Activated CD4-positive, alpha-beta memory T cell treated with anti-CD3 and anti-CD28 coated beads, Interleukin-2, amount 10 ng/mL, durations not matched to agents 7 days and 5 days (primary cell): ENCODE results near the gene ANKRD28. TPM values are rescaled to one million over a fixed set of nuclear protein-coding genes. Genes with fewer than 3 reads are reported as not detected.

Experiments used
- CTCF ChIA-PET: fragments of 350-600 bp; sonication (Branson Sonifier 250); formaldehyde crosslinking; loops from one replicate; lab custom pipeline; 2021; ENCODE audit warnings: antibody characterized with exemption, inconsistent platforms; lab: Charles Lee
- POLR2A ChIA-PET: fragments of 350-600 bp; sonication (Branson Sonifier 250); formaldehyde crosslinking; loops from one replicate; lab custom pipeline; 2021; ENCODE audit warnings: antibody characterized with exemption; lab: Charles Lee
- DNase-seq: peaks from one replicate; pipeline ENCODE4 v3.0.0-alpha.2; 2020
- H3K27ac Mint-ChIP-seq: one replicate; pipeline ENCODE4 v1.8.0; 2021; ENCODE audit warnings: mild to moderate bottlenecking, mixed read lengths
- H3K27me3 Mint-ChIP-seq: one replicate; pipeline ENCODE4 v1.8.0; 2021; ENCODE audit warnings: mixed read lengths
- H3K36me3 Mint-ChIP-seq: one replicate; pipeline ENCODE4 v1.8.0; 2021; ENCODE audit warnings: low read depth, mixed read lengths
- H3K4me1 Mint-ChIP-seq: one replicate; pipeline ENCODE4 v1.8.0; 2021; ENCODE audit warnings: mixed read lengths
- H3K4me3 Mint-ChIP-seq: one replicate; pipeline ENCODE4 v1.8.0; 2021; ENCODE audit warnings: mild to moderate bottlenecking, mixed read lengths
- H3K9me3 Mint-ChIP-seq: one replicate; pipeline ENCODE4 v1.8.0; 2021; ENCODE audit warnings: mixed read lengths
- total RNA-seq, 2 experiments: library from RNA; stranded (reverse); gene quantifications; one replicate each; pipeline ENCODE4 v1.2.3, GENCODE V29; 2021

ANKRD28 gene
- total RNA-seq, 2 experiments from 2014 or later: 56.5 to 56.6 TPM

DNA sequence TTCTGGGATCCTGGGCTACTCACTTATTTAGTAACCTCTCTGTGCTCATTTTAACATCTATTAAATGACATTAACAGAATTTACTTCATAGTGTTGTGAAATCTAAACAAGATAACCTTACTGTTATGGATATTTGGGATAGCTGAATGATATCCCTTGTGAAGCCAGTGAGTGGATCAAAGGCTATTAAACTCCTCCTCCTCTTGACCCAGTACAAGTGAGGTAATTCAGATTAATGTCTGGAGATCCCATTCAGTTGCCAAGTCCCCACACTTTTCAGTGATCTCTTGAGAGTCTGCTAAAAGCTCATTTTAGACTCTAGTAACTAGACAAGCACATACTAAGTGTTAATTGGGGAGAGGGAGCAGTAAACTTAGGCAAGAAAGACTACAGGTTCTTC is 2.5 kb upstream of the ANKRD28 start:
- Mint-ChIP-seq H3K27me3 (no peaks in the 10 kb centered on the region), H3K9me3 (peaks cover 5% of the 10 kb centered on the region), H3K4me3 (no peak overlapping the region), H3K27ac (peak overlapping the region; percentile 64), H3K4me1 (peaks cover 83% of the 10 kb centered on the region), H3K36me3 (peaks cover 18% of the 10 kb centered on the region)
- DNase-seq: no peak
- POLR2A ChIA-PET: interaction anchor here (2.9 kb wide), 1 partner anchor 11 kb away, joined by 13 read pairs; no protein-coding TSS in a partner anchor
- CTCF ChIA-PET: interaction anchor here (3.6 kb wide), 1 partner anchor 11 kb away, joined by 26 read pairs; no protein-coding TSS in a partner anchor

DNA sequence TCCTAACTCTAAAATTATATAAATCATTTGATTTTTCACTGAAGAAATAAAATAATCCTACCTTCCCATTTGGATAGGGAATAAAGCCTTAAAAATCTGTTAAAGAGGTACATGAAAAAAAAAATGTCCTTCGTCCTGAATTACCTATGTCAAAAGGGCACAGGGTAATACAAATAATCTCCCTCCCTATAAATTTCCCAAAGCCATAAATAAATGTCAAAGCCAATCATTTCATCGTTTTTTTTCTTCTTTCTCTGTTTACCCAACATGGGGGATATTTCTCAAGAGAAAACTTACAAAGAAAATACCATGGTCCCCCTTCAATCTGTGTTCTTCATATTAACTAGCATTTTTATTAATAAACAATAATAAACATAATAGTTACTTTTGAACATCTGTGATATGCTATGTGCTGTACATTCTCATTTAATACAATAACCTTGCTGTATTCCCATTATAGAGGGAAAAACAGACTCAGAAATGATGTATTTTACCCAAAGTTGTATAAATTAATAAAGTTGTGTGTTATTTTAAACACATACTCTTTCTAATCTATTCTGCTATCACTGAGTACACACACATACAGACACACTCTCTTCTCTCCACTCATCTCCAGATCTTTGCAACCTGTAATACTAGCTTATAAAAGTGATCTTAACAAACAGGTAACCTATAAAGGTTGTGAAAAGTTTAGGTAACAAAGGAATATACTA is 910 bp upstream of the ANKRD28 start:
- CTCF ChIA-PET: interaction anchor here (1.0 to 1.9 kb wide), 3 partner anchors 10 to 168 kb away, joined by 3 to 6 read pairs (median 4); no protein-coding TSS in a partner anchor
- H3K9me3 Mint-ChIP-seq: peaks cover 5% of the 10 kb centered on the region
- no peak for DNase-seq
- H3K4me3 Mint-ChIP-seq: peak overlapping the region; percentile 19
- peak overlapping the region; percentile 56 for H3K27ac Mint-ChIP-seq
- peaks cover 23% of the 10 kb centered on the region for H3K36me3 Mint-ChIP-seq
- peaks cover 79% of the 10 kb centered on the region for H3K4me1 Mint-ChIP-seq
- POLR2A ChIA-PET: interaction anchor here (0.6 to 3.1 kb wide), 8 partner anchors 7 to 1623 kb away, joined by 3 to 23 read pairs (median 10); partner anchors contain the start of genes BTD and HACL1
- H3K27me3 Mint-ChIP-seq: no peaks in the 10 kb centered on the region

DNA sequence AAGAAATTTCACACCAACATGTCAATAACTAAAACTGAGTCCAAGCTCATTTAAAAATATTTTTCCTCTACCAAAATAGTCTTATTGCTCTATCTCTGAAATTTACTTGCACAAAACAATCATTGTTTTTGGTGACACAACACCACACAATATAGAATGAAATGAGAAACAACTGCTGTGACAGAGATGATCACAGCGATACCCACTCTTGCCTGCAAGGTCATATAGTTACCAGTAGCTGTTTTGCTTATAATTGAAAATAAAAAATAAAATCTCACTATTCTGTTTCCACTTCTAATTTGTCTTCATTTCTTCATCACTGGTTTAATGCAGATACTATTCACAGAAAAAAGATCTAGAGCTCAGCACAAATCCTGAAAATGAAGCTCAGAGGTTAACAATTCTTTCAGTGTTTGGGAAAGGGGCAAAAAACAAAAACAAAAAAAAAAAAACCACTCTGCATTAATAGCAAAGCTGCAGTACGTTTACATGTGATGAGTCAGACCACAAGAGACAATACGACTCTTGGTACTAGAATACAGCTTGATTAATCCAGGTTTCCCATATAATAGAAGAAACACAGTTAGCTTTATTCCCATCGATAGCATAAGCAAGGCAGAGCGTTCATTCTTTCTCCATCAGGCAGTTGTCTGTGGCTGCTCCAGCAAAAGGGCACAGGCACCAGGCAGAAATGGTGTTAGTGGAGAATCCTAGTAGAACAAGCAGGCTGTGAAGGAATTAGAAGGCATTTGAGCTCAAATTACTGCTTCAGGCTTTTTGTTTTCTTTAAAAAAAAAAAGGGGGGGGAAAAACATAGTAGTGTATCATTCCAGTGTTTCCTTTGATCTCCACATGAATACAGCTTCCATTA is 773 bp downstream of the ANKRD28 start:
- DNase-seq: no peak
- Mint-ChIP-seq H3K4me1 (peaks cover 76% of the 10 kb centered on the region), H3K4me3 (peak overlapping the region; percentile 82), H3K27ac (peak overlapping the region; percentile 97), H3K36me3 (peaks cover 23% of the 10 kb centered on the region), H3K9me3 (no peaks in the 10 kb centered on the region), H3K27me3 (no peaks in the 10 kb centered on the region)
- CTCF ChIA-PET: interaction anchor here (0.6 to 2.2 kb wide), 15 partner anchors 9 to 1089 kb away, joined by 3 to 12 read pairs (median 4); no protein-coding TSS in a partner anchor
- POLR2A ChIA-PET: interaction anchor here (0.8 to 3.1 kb wide), 24 partner anchors 9 to 716 kb away, joined by 3 to 23 read pairs (median 4); partner anchors contain the start of genes BTD, DPH3, HACL1 and OXNAD1

DNA sequence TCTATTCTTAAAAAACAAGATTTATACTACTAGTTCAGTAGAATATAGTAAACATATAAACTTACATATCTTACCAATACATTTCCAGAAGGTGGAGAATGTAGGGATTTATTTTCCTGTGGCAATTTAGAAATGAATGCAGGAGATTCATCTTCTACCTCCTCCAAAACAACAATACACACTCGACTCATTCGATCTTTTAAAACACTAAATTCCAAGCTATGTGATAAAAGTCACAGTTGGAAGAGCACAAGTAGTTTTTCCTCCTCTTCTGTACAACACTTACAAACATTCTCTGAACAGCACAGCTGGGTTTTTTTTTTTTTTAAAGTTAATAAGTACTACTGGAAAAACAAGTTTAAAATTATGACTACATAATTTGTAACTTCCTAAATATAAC is 1.4 kb downstream of the ANKRD28 start:
- CTCF ChIA-PET: interaction anchor here (0.6 to 2.2 kb wide), 11 partner anchors 12 to 1090 kb away, joined by 3 to 12 read pairs (median 4); no protein-coding TSS in a partner anchor
- Mint-ChIP-seq H3K27me3 (no peaks in the 10 kb centered on the region), H3K9me3 (no peaks in the 10 kb centered on the region)

DNA sequence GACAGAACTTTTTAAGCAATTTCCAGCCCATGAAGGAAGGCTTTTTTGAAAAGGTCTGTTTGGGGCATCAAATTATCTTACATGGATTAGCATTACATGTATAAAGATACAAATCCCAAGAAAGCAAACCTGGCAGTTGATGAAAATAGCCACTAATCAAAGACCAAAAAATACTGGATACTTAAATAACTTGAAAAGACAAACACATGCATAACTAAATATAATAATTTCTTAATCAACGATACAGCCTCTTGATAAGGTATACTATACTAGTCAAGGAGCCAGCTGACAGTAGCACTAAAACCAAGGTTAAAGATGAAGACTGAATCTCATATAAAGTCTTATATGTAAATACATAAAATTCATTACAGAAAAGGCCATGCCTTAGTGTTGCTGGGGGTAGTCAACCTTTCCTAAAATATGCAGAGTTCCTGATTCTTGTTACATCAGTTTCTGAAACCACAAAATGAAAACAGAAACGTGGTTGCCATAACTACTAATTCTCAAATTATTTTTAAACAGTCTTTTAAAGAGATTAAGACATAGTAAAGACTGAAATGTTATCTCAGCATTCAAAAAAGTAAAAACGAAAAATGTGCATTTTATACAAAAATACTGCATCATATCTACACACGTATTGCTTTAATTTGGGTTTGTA is 2.0 kb downstream of the ANKRD28 start:
- H3K4me1 Mint-ChIP-seq: peaks cover 76% of the 10 kb centered on the region
- no peaks in the 10 kb centered on the region for H3K27me3 Mint-ChIP-seq
- DNase-seq: no peak
- peaks cover 36% of the 10 kb centered on the region for H3K36me3 Mint-ChIP-seq
- ChIA-PET POLR2A (interaction anchor here (1.0 to 3.1 kb wide), 8 partner anchors 8 to 717 kb away, joined by 3 to 23 read pairs (median 4); partner anchors contain the start of gene RFTN1), CTCF (interaction anchor here (0.5 to 1.9 kb wide), 2 partner anchors 68 to 166 kb away, joined by 4 to 9 read pairs; no protein-coding TSS in a partner anchor)
- peak overlapping the region; percentile 82 for H3K4me3 Mint-ChIP-seq
- H3K9me3 Mint-ChIP-seq: no peaks in the 10 kb centered on the region
- peak overlapping the region; percentile 97 for H3K27ac Mint-ChIP-seq

More for the DNA sequence above, 1.4 kb downstream of the ANKRD28 start:
- H3K4me3 Mint-ChIP-seq: peak overlapping the region; percentile 82
- peaks cover 76% of the 10 kb centered on the region for H3K4me1 Mint-ChIP-seq
- DNase-seq: no peak
- peak overlapping the region; percentile 97 for H3K27ac Mint-ChIP-seq
- POLR2A ChIA-PET: interaction anchor here (1.0 to 3.1 kb wide), 18 partner anchors 9 to 717 kb away, joined by 3 to 23 read pairs (median 4); partner anchors contain the start of genes BTD, DPH3, HACL1 and OXNAD1
- peaks cover 30% of the 10 kb centered on the region for H3K36me3 Mint-ChIP-seq

DNA sequence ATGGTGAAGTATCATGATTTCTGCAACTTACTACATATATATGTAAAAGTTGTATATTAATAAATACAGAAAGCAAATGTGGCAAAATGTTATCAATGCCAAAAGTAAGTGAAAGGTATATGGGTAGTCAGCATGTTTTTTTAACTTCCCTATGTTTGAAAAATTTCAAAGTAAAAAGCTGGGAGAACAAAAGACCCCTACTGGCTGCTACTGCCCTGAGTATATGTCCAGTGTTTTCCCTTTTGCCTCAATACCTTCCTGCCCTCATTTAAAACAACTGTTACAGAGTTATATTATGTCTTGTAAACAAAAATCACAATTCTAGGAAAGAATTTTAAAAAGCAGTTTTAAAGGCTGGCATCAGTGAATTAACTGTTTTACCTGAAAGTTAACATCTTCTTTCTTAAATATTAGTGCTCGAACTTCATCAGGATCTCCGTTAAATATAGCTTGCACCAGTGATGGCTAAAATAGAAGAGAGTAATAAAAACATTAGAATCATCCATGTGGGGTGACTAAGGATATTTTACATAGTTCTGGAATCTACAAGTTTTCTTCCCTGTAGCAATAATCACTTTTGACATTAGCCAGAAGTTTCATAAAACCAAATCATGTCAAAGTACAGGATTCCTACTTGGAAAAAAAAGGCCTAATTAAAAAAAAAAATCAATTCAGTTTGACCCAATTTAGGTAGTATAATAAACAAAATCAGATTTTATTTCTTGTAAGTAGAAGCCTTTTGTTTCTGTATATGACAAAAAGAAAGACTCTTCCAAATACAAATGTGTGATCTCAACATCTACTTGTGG is 2.7 kb downstream of the ANKRD28 start:
- Mint-ChIP-seq H3K27ac (peak overlapping the region; percentile 97), H3K4me1 (peaks cover 76% of the 10 kb centered on the region), H3K27me3 (no peaks in the 10 kb centered on the region), H3K4me3 (peak overlapping the region; percentile 82), H3K36me3 (peaks cover 43% of the 10 kb centered on the region), H3K9me3 (peaks cover 2% of the 10 kb centered on the region)
- CTCF ChIA-PET: interaction anchor here (0.5 to 1.9 kb wide), 3 partner anchors 16 to 69 kb away, joined by 4 to 5 read pairs (median 4); no protein-coding TSS in a partner anchor
- no peak for DNase-seq
- POLR2A ChIA-PET: interaction anchor here (1.0 to 1.7 kb wide), 2 partner anchors 11 to 159 kb away, joined by 4 read pairs; no protein-coding TSS in a partner anchor

DNA sequence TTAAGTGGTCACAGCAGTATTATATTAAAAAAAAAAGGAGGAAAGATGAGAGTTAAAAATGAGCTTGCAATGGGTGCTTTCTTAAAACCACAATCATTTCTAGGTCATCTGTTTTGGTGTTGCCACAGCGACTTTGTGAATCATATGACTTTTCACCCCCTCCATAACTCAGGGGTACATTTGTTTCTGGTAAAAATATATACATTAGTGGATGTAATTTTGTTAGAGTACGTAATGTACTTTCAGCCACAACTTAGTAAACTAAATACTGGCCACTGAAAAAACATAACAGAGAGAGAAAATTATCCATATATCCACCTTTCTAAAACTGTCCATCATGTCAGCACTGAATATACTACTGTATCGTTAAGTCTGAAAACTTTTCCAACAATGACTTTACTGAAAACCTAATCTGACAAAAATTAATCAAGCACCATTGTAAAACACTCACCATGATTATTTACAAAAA is 3.4 kb downstream of the ANKRD28 start:
- peaks cover 47% of the 10 kb centered on the region for H3K36me3 Mint-ChIP-seq
- H3K4me3 Mint-ChIP-seq: peak overlapping the region; percentile 71
- POLR2A ChIA-PET: interaction anchor here (1.4 to 1.5 kb wide), 2 partner anchors 11 to 17 kb away, joined by 3 to 4 read pairs; no protein-coding TSS in a partner anchor
- peak overlapping the region; percentile 81 for H3K27ac Mint-ChIP-seq
- peaks cover 72% of the 10 kb centered on the region for H3K4me1 Mint-ChIP-seq
- peaks cover 2% of the 10 kb centered on the region for H3K9me3 Mint-ChIP-seq
- no peaks in the 10 kb centered on the region for H3K27me3 Mint-ChIP-seq
- DNase-seq: no peak
- CTCF ChIA-PET: interaction anchor here (1.0 to 1.9 kb wide), 3 partner anchors 14 to 23 kb away, joined by 3 to 5 read pairs (median 4); no protein-coding TSS in a partner anchor

DNA sequence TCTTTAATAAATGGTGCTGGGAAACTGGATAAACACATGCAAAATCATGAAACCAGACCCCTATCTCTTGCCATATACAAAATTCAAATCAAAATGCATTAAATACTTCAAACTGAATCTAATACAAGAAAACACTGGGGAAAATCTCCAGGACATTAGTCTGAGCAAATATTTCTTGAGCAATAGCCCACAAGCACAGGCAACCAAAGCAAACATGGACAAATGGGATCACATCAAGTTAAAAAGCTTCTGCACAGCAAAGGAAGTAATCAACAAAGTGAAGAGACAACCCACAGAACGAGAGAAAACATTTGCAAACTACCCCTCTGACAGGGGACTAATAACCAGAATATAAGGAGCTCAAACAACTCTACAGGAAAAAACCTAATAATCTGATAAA is 6.3 kb downstream of the ANKRD28 start:
- Mint-ChIP-seq H3K9me3 (peaks cover 2% of the 10 kb centered on the region), H3K36me3 (peaks cover 63% of the 10 kb centered on the region), H3K4me3 (no peak overlapping the region), H3K27me3 (no peaks in the 10 kb centered on the region), H3K27ac (no peak overlapping the region), H3K4me1 (peaks cover 54% of the 10 kb centered on the region)
- POLR2A ChIA-PET: interaction anchor here (0.9 kb wide), 1 partner anchor 23 kb away, joined by 3 read pairs; no protein-coding TSS in a partner anchor
- CTCF ChIA-PET: no interaction called here
- DNase-seq: no peak

DNA sequence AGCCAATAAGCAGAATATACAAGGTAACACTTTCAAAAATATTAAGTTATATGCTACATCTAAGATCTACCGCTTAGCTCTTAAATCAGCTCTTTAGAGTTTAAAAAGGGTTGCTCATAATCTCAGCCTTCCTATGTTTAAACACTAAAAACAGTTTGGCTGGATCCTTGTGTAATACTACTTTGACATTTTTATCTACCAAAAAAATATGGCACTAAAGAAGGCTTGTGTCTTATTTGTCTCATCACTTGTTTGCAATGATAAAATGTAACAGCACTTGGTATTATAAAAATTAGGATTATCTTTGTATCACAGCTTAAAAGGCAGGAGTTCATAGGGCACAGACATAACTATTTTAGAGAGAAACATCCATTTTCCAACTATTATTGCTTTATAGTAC is 9.8 kb downstream of the ANKRD28 start:
- H3K9me3 Mint-ChIP-seq: peaks cover 2% of the 10 kb centered on the region
- ChIA-PET POLR2A (interaction anchor here (0.9 to 2.5 kb wide), 3 partner anchors 9 to 13 kb away, joined by 3 to 10 read pairs (median 3); partner anchors contain the start of gene ANKRD28), CTCF (no interaction called here)
- peaks cover 71% of the 10 kb centered on the region for H3K36me3 Mint-ChIP-seq
- no peak overlapping the region for H3K27ac Mint-ChIP-seq
- no peaks in the 10 kb centered on the region for H3K27me3 Mint-ChIP-seq
- H3K4me3 Mint-ChIP-seq: no peak overlapping the region
- no peak for DNase-seq
- peaks cover 34% of the 10 kb centered on the region for H3K4me1 Mint-ChIP-seq

DNA sequence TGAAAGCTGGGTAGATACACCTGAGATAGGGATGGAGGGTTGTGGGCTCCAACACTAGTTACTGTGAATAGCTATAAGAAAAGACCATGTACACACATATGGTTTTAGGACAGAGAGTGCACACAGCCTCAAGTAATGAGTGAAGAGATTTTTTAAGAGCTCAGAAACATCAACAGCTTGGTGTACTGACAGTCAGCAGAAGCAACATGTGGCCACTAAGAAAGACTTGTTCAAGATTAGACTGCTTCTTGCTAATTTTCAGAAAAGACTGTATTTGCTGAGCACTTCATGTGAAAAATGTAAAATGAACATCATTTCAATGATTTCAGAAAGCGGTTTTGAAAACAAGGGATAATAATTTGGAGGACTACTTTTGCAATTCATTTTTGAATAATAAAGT is 10.3 kb downstream of the ANKRD28 start:
- peaks cover 75% of the 10 kb centered on the region for H3K36me3 Mint-ChIP-seq
- ChIA-PET POLR2A (interaction anchor here (0.9 to 2.5 kb wide), 3 partner anchors 10 to 14 kb away, joined by 3 to 10 read pairs (median 3); partner anchors contain the start of gene ANKRD28), CTCF (no interaction called here)

More for the DNA sequence above, 10.3 kb downstream of the ANKRD28 start:
- Mint-ChIP-seq H3K4me3 (no peak overlapping the region), H3K27me3 (no peaks in the 10 kb centered on the region), H3K4me1 (peaks cover 36% of the 10 kb centered on the region), H3K27ac (no peak overlapping the region), H3K9me3 (peaks cover 2% of the 10 kb centered on the region)
- no peak for DNase-seq
